ENCODE data around the gene TRIM65.
"Not testable (repeated sequence)": the region's sequence is repeated elsewhere in the genome, so short reads cannot be mapped to it uniquely, and the experiment has no call there.

The TRIM65 gene

GRCh38 chr17:75869282-75870141, 27.2 kb downstream of the TRIM65 start:
- Histone ChIP-seq H3K9me3 (replicated peaks; ENCODE audit: low read length) (no peaks in the 10 kb centered on the region), H3K4me1 (ENCODE audit: control insufficient read depth, insufficient read depth, low read length) (peaks cover 28% of the 10 kb centered on the region), H3K27me3 (ENCODE audit: control insufficient read depth, insufficient read depth, low read length) (no peaks in the 10 kb centered on the region), H3K9ac (ENCODE audit: low read depth, low read length) (peak overlapping the region; percentile 6), H3K4me3 (ENCODE audit: low read length) (no peak overlapping the region), H3K4me2 (ENCODE audit: low read length) (peak overlapping the region; percentile 38), H3K36me3 (ENCODE audit: insufficient read depth, low read length) (no peaks in the 10 kb centered on the region)

- H3K27me3 ChIP-seq (ENCODE audit: control insufficient read depth, insufficient read depth, low read length); H3K4me3 ChIP-seq (ENCODE audit: low read length); H3K9me3 ChIP-seq (replicated peaks; ENCODE audit: low read length); H3K36me3 ChIP-seq (ENCODE audit: insufficient read depth, low read length); H3K9ac ChIP-seq (ENCODE audit: low read depth, low read length): not testable (repeated sequence)
- H3K4me2 ChIP-seq (ENCODE audit: low read length) = peak overlapping the region; percentile 38
- H3K4me1 ChIP-seq (ENCODE audit: control insufficient read depth, insufficient read depth, low read length) = peaks cover 33% of the 10 kb centered on the region
Observed at GRCh38 chr17:75868730-75869281, 27.9 kb downstream of the TRIM65 start.

- not testable (repeated sequence) for H3K9ac ChIP-seq (ENCODE audit: low read depth, low read length)
Observed at GRCh38 chr17:75865404-75866188, 31.2 kb downstream of the TRIM65 start.

DNA sequence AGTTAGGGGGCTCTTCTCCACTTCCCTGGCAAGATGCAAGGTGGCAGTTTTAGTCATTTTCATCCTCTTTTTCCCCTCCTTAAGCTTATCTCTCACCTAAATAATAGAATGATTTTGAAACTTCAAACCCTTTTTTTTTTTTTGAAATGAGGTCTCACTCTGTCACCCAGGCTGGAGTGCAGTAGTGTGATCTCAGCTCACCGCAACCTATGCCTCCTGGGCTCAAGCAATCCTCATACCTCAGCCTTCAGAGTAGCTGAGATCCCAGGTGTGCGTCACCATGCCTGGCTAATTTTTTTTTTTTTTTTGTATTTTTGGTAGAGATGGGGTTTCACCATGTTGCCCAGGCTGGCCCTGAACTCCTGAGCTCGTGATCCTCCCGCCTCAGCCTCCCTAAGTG, 31.9 kb downstream of the TRIM65 start:
- H3K4me3 ChIP-seq (ENCODE audit: low read length); H3K27me3 ChIP-seq (ENCODE audit: control insufficient read depth, insufficient read depth, low read length); H3K9ac ChIP-seq (ENCODE audit: low read depth, low read length): not testable (repeated sequence)

More at GRCh38 chr17:75865404-75866188, 31.2 kb downstream of the TRIM65 start:
- H3K9me3 ChIP-seq (replicated peaks; ENCODE audit: low read length); H3K27me3 ChIP-seq (ENCODE audit: control insufficient read depth, insufficient read depth, low read length); H3K36me3 ChIP-seq (ENCODE audit: insufficient read depth, low read length); H3K4me2 ChIP-seq (ENCODE audit: low read length); H3K4me3 ChIP-seq (ENCODE audit: low read length): not testable (repeated sequence)
- peaks cover 19% of the 10 kb centered on the region for H3K4me1 ChIP-seq (ENCODE audit: control insufficient read depth, insufficient read depth, low read length)

DNA sequence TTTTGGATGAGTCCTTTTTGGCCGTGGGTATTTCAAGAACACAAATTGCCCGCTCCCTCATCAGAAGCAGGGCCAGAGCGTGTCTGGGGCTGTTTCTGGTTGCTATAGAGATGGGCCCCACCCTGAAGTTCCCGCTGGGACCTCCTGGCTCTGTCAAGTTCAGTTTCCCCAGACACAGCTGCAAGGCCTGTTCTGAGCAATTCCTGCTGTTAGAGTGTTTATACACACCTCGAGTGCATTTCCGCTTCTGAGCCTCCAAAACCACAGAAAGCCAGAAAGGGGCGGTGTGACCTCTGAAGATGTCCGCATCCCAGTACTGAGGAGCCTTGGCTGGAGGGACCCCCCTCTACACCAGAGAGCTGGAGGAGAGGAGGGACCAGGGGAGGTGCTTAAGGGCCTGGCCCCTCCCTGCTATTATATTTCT, 32.3 kb downstream of the TRIM65 start:
- no peak overlapping the region for H3K9ac ChIP-seq (ENCODE audit: low read depth, low read length)
- H3K4me2 ChIP-seq (ENCODE audit: low read length) = peak overlapping the region; percentile 28
- no peaks in the 10 kb centered on the region for H3K9me3 ChIP-seq (replicated peaks; ENCODE audit: low read length)
- H3K4me3 ChIP-seq (ENCODE audit: low read length) = no peak overlapping the region
- peaks cover 14% of the 10 kb centered on the region for H3K4me1 ChIP-seq (ENCODE audit: control insufficient read depth, insufficient read depth, low read length)
- no peaks in the 10 kb centered on the region for H3K27me3 ChIP-seq (ENCODE audit: control insufficient read depth, insufficient read depth, low read length)
- H3K36me3 ChIP-seq (ENCODE audit: insufficient read depth, low read length) = no peaks in the 10 kb centered on the region

More for the DNA sequence above, 31.9 kb downstream of the TRIM65 start:
- Histone ChIP-seq H3K4me2 (ENCODE audit: low read length) (peak overlapping the region; percentile 28), H3K4me1 (ENCODE audit: control insufficient read depth, insufficient read depth, low read length) (peaks cover 18% of the 10 kb centered on the region)
- not testable (repeated sequence) for H3K36me3 ChIP-seq (ENCODE audit: insufficient read depth, low read length); H3K9me3 ChIP-seq (replicated peaks; ENCODE audit: low read length)

- no peaks in the 10 kb centered on the region for H3K9me3 ChIP-seq (replicated peaks; ENCODE audit: low read length)
- no peaks in the 10 kb centered on the region for H3K36me3 ChIP-seq (ENCODE audit: insufficient read depth, low read length)
- peaks cover 9% of the 10 kb centered on the region for H3K4me1 ChIP-seq (ENCODE audit: control insufficient read depth, insufficient read depth, low read length)
- no peak overlapping the region for H3K4me2 ChIP-seq (ENCODE audit: low read length)
- no peak overlapping the region for H3K4me3 ChIP-seq (ENCODE audit: low read length)
- no peaks in the 10 kb centered on the region for H3K27me3 ChIP-seq (ENCODE audit: control insufficient read depth, insufficient read depth, low read length)
- H3K9ac ChIP-seq (ENCODE audit: low read depth, low read length) = no peak overlapping the region
Observed at GRCh38 chr17:75861927-75862317, 34.8 kb downstream of the TRIM65 start.

DNA sequence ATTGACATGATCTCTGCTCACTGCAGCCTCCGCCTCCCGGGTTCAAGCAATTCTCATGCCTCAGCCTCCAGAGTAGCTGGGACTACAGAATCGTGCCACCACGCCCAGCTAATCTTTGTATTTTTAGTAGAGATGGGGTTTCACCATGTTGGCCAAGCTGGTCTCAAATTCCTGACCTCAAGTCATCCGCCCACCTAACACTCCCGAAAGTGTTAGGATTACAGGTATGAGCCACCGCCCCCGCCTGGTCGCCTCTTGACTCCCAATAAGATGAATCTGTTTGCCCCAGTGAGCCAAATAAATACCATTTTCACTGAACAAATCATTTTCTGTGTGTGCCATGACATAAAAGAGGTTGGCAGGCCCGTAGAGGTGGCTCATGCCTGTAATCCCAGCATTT, 37.4 kb downstream of the TRIM65 start:
- H3K9me3 ChIP-seq (replicated peaks; ENCODE audit: low read length); H3K9ac ChIP-seq (ENCODE audit: low read depth, low read length); H3K4me3 ChIP-seq (ENCODE audit: low read length); H3K27me3 ChIP-seq (ENCODE audit: control insufficient read depth, insufficient read depth, low read length); H3K36me3 ChIP-seq (ENCODE audit: insufficient read depth, low read length); H3K4me2 ChIP-seq (ENCODE audit: low read length): not testable (repeated sequence)
- H3K4me1 ChIP-seq (ENCODE audit: control insufficient read depth, insufficient read depth, low read length) = peaks cover 16% of the 10 kb centered on the region

GRCh38 chr17:75856062-75856756, 40.5 kb downstream of the TRIM65 start:
- Histone ChIP-seq H3K9me3 (replicated peaks; ENCODE audit: low read length) (no peaks in the 10 kb centered on the region), H3K36me3 (ENCODE audit: insufficient read depth, low read length) (no peaks in the 10 kb centered on the region), H3K9ac (ENCODE audit: low read depth, low read length) (peak overlapping the region; percentile 91), H3K4me2 (ENCODE audit: low read length) (peak overlapping the region; percentile 97), H3K4me3 (ENCODE audit: low read length) (peak overlapping the region; percentile 88), H3K27me3 (ENCODE audit: control insufficient read depth, insufficient read depth, low read length) (no peaks in the 10 kb centered on the region), H3K4me1 (ENCODE audit: control insufficient read depth, insufficient read depth, low read length) (peaks cover 34% of the 10 kb centered on the region)

GRCh38 chr17:75855310-75856061, 41.3 kb downstream of the TRIM65 start, which contains the start of gene WBP2:
TSS of gene WBP2 (minus strand) at chr17:75855335. CDS start at chr17:75855297, 38 bp downstream.
- Histone ChIP-seq H3K4me3 (ENCODE audit: low read length) (peak within 1 kb of the TSS; percentile 88), H3K27me3 (ENCODE audit: control insufficient read depth, insufficient read depth, low read length) (no peaks in the 10 kb centered on the region), H3K9me3 (replicated peaks; ENCODE audit: low read length) (no peaks in the 10 kb centered on the region), H3K36me3 (ENCODE audit: insufficient read depth, low read length) (no peaks in the 10 kb centered on the region), H3K9ac (ENCODE audit: low read depth, low read length) (peak within 1 kb of the TSS; percentile 91), H3K4me2 (ENCODE audit: low read length) (peak within 1 kb of the TSS; percentile 97), H3K4me1 (ENCODE audit: control insufficient read depth, insufficient read depth, low read length) (peaks cover 41% of the 10 kb centered on the region)

DNA sequence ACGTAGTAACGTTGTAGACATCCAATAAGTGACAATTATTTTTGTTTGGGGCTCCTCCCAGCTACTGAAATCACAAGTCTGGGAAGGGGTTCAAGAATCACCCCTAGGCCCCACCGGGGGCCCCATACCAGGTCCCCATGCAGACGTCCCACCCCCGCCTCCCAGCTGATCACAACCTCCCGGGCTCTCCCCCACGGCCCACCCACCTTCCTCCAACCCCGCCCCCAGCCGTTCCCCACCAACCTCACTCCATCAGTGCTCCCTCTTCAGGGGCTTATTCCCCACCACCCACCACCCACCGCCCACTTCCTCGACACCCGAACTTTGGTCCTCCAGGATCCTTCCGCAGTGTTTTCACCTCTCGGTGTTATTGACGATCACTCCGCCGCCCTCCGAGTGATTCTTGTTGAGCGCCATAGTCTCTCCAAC, 41.9 kb downstream of the TRIM65 start:
- Histone ChIP-seq H3K27me3 (ENCODE audit: control insufficient read depth, insufficient read depth, low read length) (no peaks in the 10 kb centered on the region), H3K9me3 (replicated peaks; ENCODE audit: low read length) (no peaks in the 10 kb centered on the region), H3K9ac (ENCODE audit: low read depth, low read length) (peak overlapping the region; percentile 75), H3K4me1 (ENCODE audit: control insufficient read depth, insufficient read depth, low read length) (peaks cover 43% of the 10 kb centered on the region), H3K36me3 (ENCODE audit: insufficient read depth, low read length) (peaks cover under 1% of the 10 kb centered on the region), H3K4me2 (ENCODE audit: low read length) (peak overlapping the region; percentile 87), H3K4me3 (ENCODE audit: low read length) (peak overlapping the region; percentile 71)
